ENCODE results near the gene GNA12.
"Not testable (repeated sequence)": the region's sequence is repeated elsewhere in the genome, so short reads cannot be mapped to it uniquely, and the experiment has no call there.

The GNA12 gene

DNA sequence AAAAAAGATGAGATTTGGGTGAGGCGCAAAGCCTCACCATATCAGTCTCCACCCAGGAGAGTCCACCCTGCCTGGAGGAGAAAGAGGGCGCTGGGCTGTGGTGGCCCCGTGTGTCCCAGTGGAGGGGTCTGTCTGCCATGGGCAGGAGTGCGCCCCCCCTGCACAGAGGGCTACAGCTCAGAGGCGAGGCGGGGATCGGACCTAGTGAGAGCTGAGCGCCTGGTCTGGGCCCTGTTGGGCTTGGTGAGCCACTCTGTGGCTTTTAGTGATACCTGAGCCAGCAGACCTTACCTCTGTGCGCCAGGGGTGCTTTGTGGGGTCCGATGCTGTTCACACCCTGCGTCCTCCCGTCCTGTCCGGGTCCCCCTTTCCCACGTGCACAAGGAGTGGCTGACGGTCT, 25.9 kb upstream of the GNA12 start:
- in situ Hi-C loops (cut with MboI; ENCODE audit: low pct_unique_long_range_greater_than_20kb, low sequenced_read_pairs): loop anchor here (10.0 kb wide), 1 partner anchor 285 kb away; no protein-coding TSS in a partner anchor
- no peak for DNase-seq

DNA sequence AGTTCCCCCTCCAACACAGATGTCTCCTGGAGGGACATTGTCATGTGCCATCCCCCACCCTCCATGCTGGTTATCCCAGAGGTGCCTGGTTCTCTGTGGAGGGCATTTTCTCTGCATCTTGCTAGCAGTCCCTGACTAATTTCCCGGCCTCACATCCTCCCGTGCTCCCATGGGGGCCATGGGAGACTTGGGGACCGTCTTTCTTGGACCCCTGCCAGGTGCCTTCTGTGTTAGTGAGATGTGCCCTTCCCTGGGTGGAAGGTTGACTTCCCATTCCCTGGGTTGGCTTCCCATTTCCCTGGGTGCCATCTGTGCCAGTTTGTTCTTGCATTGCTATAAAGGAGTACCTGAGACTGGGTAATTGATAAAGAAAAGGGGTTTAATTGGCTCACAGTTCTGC, 22.5 kb upstream of the GNA12 start:
- in situ Hi-C loops (cut with MboI; ENCODE audit: low pct_unique_long_range_greater_than_20kb, low sequenced_read_pairs): no loop called here
- no peak for DNase-seq

- in situ Hi-C loops (cut with MboI; ENCODE audit: low pct_unique_long_range_greater_than_20kb, low sequenced_read_pairs): no loop called here
- DNase-seq: peak; percentile 71
These were observed 21.0 kb upstream of the GNA12 start for GRCh38 chr7:2864999-2865670.

DNA sequence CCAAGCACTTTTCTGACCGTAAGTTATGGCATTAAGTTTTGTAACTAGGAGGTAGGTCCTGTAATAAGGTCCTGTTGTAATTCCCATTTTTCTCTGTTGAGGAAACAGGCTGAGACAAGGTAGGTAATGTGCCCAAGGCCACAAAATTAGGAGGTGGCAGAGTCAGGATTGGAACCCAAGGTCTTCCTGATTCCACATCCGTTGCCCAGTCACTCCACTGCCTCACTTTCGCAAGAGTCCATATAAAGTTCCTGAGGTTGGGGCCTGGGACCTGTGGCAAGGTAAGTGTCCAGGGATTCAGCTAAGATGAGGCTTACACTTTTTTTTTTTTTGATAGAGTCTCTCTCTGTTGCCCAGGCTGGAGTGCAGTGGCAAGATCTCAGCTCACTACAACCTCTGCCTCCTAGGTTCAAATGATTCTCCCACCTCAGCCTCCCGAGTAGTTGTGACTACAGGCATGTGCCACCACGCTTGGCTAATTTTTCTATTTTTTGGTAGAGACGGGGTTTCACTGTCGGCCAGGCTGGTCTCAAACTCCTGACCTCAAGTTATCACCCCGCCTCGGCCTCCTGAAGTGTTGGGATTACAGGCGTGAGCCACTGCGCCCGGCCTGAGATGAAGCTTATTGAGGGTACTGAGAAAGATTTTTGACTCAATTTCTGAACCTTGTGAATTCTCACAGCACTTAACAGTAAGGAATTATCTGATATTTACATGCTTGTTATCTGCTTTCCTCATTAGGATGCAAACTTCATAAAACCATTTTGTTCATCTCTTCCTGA, 20.3 kb upstream of the GNA12 start:
- in situ Hi-C loops (cut with MboI; ENCODE audit: low pct_unique_long_range_greater_than_20kb, low sequenced_read_pairs): no loop called here

DNA sequence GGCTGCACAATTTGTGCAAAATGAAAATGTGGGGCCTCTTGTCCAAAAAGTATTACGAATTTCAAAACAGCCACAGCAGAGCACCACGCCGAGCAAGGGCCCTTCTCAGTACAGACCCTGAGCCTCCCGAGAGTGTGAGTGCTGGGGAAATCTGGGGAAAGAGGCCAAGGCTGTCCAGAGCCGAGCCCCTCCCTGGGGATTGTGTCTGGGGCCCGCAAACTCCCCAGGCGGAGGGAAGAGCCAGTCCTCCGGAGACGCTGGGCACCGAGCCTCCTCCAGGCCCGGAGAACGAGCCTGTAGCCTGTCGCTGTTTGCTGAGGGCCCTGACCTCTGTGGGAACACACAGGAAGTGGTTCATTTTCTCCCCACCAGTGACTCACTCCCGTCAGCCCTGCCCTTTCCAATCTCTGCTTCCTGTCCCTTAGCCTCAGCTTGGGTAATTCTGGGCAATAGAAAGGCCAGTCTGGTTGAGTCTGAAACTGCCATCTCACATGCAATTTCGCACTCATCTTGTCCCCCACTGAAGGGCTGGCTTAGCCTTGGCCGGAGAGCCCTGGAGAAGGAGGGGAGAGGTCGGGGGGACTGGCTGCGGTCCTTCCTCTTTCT, 19.5 kb upstream of the GNA12 start:
- peak; percentile 92 for DNase-seq
- in situ Hi-C loops (cut with MboI; ENCODE audit: low pct_unique_long_range_greater_than_20kb, low sequenced_read_pairs): no loop called here

More for the DNA sequence above, 20.3 kb upstream of the GNA12 start:
- no peak for DNase-seq

- peak; percentile 87 for DNase-seq
- in situ Hi-C loops (cut with MboI; ENCODE audit: low pct_unique_long_range_greater_than_20kb, low sequenced_read_pairs): no loop called here
These were observed 18.8 kb upstream of the GNA12 start for GRCh38 chr7:2862831-2863361.

DNA sequence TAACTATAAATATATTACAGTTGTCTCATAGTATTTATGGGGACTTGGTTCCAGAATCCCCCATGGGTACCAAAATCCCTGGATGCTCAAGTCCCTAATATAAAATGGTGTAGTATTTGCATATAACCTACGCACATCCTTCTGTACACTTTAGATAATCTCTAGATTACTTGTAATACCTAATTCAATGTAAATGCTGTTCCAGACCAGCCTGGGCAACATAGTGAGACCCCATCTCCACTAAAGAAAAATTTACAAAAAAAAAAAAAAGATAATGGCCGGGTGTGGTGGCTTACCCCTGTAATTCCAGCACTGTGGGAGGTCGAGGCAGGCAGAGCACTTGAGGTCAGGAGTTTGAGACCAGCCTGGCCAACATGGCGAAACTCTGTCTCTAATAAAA, 17.4 kb upstream of the GNA12 start:
- in situ Hi-C loops (cut with MboI; ENCODE audit: low pct_unique_long_range_greater_than_20kb, low sequenced_read_pairs): no loop called here
- no peak for DNase-seq

DNA sequence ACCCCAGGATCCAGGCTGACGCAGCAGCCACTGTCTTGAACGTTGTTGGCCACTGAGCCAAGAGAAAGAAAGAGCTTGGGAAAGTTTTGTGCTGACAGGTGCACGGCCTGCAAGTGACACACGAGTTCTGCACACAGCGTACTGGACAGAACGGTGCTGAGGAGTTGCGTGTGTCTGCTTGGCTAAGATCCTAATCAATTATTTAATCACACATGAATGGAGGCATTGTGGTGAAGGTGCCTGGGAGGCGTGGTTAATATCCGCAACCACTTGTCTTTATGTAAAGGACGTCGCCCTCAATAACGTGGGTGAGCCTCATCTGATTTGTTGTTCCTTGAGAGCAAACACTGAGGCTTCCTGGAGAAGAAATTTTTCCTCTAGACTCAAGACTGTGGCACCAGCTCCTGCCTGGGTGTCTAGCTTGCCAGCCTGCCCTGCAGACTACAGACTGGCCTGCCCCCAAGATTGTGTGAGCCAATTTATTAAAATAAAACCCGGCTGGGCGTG, 16.6 kb upstream of the GNA12 start:
- DNase-seq: no peak
- in situ Hi-C loops (cut with MboI; ENCODE audit: low pct_unique_long_range_greater_than_20kb, low sequenced_read_pairs): no loop called here

GRCh38 chr7:2859952-2860351, 15.8 kb upstream of the GNA12 start:
- in situ Hi-C loops (cut with MboI; ENCODE audit: low pct_unique_long_range_greater_than_20kb, low sequenced_read_pairs): no loop called here
- DNase-seq: no peak

GRCh38 chr7:2858621-2859020, 14.5 kb upstream of the GNA12 start:
- in situ Hi-C loops (cut with MboI; ENCODE audit: low pct_unique_long_range_greater_than_20kb, low sequenced_read_pairs): no loop called here
- no peak for DNase-seq

DNA sequence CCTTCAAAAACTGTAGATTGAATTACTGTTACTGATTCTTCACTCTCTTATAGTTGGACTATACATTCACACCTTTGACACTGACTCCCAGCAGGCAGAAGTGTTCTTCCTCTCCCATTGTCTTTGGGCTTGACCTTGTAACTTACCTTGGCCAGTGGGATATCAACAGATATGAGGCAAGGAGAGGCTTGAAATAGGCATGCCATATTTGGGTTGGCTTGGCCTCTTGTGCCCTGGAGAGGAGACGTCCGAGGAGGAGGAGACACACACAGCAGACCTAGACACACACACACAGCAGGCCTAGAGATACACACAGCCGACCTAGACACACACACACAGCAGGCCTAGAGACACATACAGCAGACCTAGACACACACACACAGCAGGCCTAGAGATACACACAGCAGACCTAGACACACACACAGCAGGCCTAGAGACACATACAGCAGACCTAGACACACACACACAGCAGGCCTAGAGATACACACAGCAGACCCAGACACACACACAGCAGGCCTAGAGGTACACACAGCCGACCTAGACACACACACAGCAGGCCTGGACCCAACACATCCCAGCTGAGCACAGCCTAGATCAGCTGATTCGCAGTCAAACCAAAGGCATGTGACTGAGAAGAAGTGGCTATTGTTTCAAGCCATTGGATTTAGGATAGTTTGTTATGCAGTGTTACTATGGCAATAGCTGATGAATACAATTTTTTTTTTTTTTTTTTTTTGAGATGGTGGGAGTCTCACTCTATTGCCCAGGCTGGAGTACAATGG, 12.5 kb upstream of the GNA12 start:
- DNase-seq: no peak
- in situ Hi-C loops (cut with MboI; ENCODE audit: low pct_unique_long_range_greater_than_20kb, low sequenced_read_pairs): no loop called here

- no peak for DNase-seq
- in situ Hi-C loops (cut with MboI; ENCODE audit: low pct_unique_long_range_greater_than_20kb, low sequenced_read_pairs): no loop called here
These were observed 11.3 kb upstream of the GNA12 start for GRCh38 chr7:2855386-2855785.

DNA sequence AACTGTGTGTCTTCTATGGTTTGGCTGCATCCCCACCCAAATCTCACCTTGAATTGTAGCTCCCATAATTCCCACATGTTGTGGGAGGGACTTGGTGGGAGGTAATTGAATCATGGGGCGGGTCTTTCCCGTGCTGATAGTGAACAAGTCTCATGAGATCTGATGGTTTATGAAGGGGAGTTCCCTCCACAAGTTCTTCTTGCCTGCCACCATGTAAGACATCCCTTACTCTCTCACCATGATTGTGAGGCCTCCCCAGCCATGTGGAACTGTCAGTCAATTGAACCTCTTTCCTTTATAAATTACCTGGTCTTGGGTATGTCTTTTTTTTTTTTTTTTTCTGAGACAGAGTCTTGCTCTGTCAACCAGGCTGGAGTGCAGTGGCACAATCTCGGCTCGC, 9.4 kb upstream of the GNA12 start:
- in situ Hi-C loops (cut with MboI; ENCODE audit: low pct_unique_long_range_greater_than_20kb, low sequenced_read_pairs); DNase-seq: not testable (repeated sequence)

- in situ Hi-C loops (cut with MboI; ENCODE audit: low pct_unique_long_range_greater_than_20kb, low sequenced_read_pairs): no loop called here
- DNase-seq: no peak
These were observed 9.0 kb upstream of the GNA12 start for GRCh38 chr7:2853147-2853546.

GRCh38 chr7:2851497-2851896, 7.4 kb upstream of the GNA12 start:
- in situ Hi-C loops (cut with MboI; ENCODE audit: low pct_unique_long_range_greater_than_20kb, low sequenced_read_pairs): no loop called here
- DNase-seq: no peak

- in situ Hi-C loops (cut with MboI; ENCODE audit: low pct_unique_long_range_greater_than_20kb, low sequenced_read_pairs): no loop called here
- DNase-seq: no peak
These were observed 6.0 kb upstream of the GNA12 start for GRCh38 chr7:2849941-2850766.

DNA sequence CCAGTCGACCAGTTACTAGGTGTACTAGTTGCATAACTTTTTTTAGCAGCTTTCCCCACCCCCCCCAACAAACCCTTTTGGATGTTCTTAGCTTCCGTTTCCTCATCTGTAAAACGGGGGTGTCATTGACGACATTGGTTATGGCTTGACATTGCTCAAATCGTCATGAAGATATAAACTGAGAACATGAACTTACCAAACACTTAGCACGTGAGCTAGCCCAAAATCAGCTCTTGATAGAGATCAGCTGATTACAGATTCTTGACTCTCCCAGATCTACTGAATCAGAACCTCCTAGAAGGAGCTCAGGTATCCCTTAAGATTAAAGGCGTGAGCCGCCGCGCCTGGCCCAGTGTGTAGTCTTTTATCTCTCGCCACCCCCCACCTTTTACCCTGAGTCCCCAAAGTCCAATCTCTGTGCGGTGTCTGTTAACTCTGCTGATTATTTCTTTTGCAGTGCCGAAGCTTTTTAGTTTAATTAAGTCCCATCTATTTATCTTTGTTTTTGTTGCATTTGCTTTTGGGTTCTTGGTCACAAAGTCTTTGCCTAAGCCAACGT, 1.0 kb upstream of the GNA12 start:
- in situ Hi-C loops (cut with MboI; ENCODE audit: low pct_unique_long_range_greater_than_20kb, low sequenced_read_pairs): no loop called here

GRCh38 chr7:2843711-2844152, 376 bp downstream of the GNA12 start:
- DNase-seq: no peak
- in situ Hi-C loops (cut with MboI; ENCODE audit: low pct_unique_long_range_greater_than_20kb, low sequenced_read_pairs): no loop called here

More for the DNA sequence above, 1.0 kb upstream of the GNA12 start:
- no peak for DNase-seq

Measured in KBM-7 (cell line).